Activated CD8-positive, alpha-beta T cell treated with anti-CD3 and anti-CD28 coated beads for 36 hours (primary cell): Measurements from ENCODE around the gene PRDM16. TPM values are rescaled to one million over a fixed set of nuclear protein-coding genes. Genes with fewer than 3 reads are reported as not detected.

ENCODE experiments used
- ATAC-seq: fragments of 200-7000 bp; cut with Tn5 transposase; one replicate; pipeline ENCODE4 v1.10.0; 2021; ENCODE audit warnings: mild to moderate bottlenecking, moderate library complexity
- CTCF ChIA-PET: fragments of 350-600 bp; sonication (Branson Sonifier 250); formaldehyde crosslinking; loops from one replicate; lab custom pipeline; 2021; ENCODE audit warnings: antibody characterized with exemption; lab: Charles Lee
- POLR2A ChIA-PET: fragments of 350-600 bp; sonication (Branson Sonifier 250); formaldehyde crosslinking; loops from one replicate; lab custom pipeline; 2021; ENCODE audit warnings: antibody characterized with exemption; lab: Charles Lee
- DNase-seq: peaks from one replicate; pipeline ENCODE4 v3.0.0-alpha.2; 2020
- H3K27ac Mint-ChIP-seq: one replicate; pipeline ENCODE4 v1.8.0; 2021; ENCODE audit warnings: mild to moderate bottlenecking, mixed read lengths
- H3K27me3 Mint-ChIP-seq: one replicate; pipeline ENCODE4 v1.8.0; 2021; ENCODE audit warnings: mixed read lengths
- H3K36me3 Mint-ChIP-seq: one replicate; pipeline ENCODE4 v1.8.0; 2021; ENCODE audit warnings: low read depth, mixed read lengths
- H3K4me1 Mint-ChIP-seq: one replicate; pipeline ENCODE4 v1.8.0; 2021; ENCODE audit warnings: low read depth, mixed read lengths
- H3K4me3 Mint-ChIP-seq: one replicate; pipeline ENCODE4 v1.8.0; 2021; ENCODE audit warnings: mild to moderate bottlenecking, moderate library complexity, mixed read lengths
- H3K9me3 Mint-ChIP-seq: one replicate; pipeline ENCODE4 v1.8.0; 2021; ENCODE audit warnings: mixed read lengths
- intact Hi-C: fragments of 100-400 bp; cut with micrococcal nuclease; formaldehyde crosslinking; loops from one replicate; pipeline ENCODE4 v1.10.0; 2022
- total RNA-seq, 2 experiments: library from RNA; stranded (reverse); gene quantifications; one replicate each; pipeline ENCODE4 v1.2.3, GENCODE V29; 2021
- TF ChIP-seq, protein P1 (sequence below): fragments of 200-600 bp; IDR thresholded peaks from one replicate; pipeline ENCODE4 v1.8.0; 2022; ENCODE audit warnings: antibody characterized with exemption, mild to moderate bottlenecking

The PRDM16 gene
- total RNA-seq, 2 experiments from 2014 or later, result 0.29 to 0.49 TPM

DNA sequence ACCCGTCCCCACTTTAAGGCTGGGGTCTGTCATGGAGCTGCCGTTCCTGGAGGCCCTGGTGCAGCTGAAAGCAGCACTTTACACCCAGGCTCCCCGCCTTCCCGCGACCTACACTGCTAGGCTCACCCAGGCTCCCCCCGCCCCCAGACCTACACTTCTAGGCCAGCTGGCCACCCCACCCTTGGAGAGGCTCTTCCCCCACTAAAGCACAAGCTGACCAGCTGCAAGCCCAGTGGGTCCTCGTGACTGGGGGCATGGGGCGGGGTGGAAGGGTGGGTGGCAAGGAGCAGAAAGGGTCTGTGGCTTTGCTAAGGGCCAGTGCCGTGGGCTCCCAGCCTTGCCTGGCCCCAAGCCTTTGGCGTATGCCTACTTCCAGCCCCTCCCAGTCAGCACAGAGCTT lies 375.7 kb downstream of the PRDM16 start:
- no peak overlapping the region for H3K4me3 Mint-ChIP-seq
- peaks cover 1% of the 10 kb centered on the region for H3K9me3 Mint-ChIP-seq
- no peak overlapping the region for H3K27ac Mint-ChIP-seq
- TF ChIP-seq, protein P1, sequence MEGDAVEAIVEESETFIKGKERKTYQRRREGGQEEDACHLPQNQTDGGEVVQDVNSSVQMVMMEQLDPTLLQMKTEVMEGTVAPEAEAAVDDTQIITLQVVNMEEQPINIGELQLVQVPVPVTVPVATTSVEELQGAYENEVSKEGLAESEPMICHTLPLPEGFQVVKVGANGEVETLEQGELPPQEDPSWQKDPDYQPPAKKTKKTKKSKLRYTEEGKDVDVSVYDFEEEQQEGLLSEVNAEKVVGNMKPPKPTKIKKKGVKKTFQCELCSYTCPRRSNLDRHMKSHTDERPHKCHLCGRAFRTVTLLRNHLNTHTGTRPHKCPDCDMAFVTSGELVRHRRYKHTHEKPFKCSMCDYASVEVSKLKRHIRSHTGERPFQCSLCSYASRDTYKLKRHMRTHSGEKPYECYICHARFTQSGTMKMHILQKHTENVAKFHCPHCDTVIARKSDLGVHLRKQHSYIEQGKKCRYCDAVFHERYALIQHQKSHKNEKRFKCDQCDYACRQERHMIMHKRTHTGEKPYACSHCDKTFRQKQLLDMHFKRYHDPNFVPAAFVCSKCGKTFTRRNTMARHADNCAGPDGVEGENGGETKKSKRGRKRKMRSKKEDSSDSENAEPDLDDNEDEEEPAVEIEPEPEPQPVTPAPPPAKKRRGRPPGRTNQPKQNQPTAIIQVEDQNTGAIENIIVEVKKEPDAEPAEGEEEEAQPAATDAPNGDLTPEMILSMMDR, result no peak
- ATAC-seq (no peak), DNase-seq (no peak)
- ChIA-PET POLR2A (no interaction called here), CTCF (interaction anchor here (2.0 kb wide), 1 partner anchor 8 kb away, joined by 11 read pairs; no protein-coding TSS in a partner anchor)
- H3K36me3 Mint-ChIP-seq, result no peaks in the 10 kb centered on the region
- H3K27me3 Mint-ChIP-seq, result peaks cover 12% of the 10 kb centered on the region
- no peaks in the 10 kb centered on the region for H3K4me1 Mint-ChIP-seq
- intact Hi-C loops, result no loop called here

- ATAC-seq (no peak), DNase-seq (no peak)
- Mint-ChIP-seq H3K9me3 (peaks cover 1% of the 10 kb centered on the region), H3K36me3 (no peaks in the 10 kb centered on the region), H3K27me3 (peaks cover 14% of the 10 kb centered on the region), H3K4me3 (no peak overlapping the region), H3K27ac (no peak overlapping the region), H3K4me1 (no peaks in the 10 kb centered on the region)
- CTCF ChIA-PET, result no interaction called here
- POLR2A ChIA-PET, result no interaction called here
- TF ChIP-seq, protein P1, result no peak
- intact Hi-C loops, result no loop called here
These were observed 381.3 kb downstream of the PRDM16 start for GRCh38 chr1:3450202-3450863.

DNA sequence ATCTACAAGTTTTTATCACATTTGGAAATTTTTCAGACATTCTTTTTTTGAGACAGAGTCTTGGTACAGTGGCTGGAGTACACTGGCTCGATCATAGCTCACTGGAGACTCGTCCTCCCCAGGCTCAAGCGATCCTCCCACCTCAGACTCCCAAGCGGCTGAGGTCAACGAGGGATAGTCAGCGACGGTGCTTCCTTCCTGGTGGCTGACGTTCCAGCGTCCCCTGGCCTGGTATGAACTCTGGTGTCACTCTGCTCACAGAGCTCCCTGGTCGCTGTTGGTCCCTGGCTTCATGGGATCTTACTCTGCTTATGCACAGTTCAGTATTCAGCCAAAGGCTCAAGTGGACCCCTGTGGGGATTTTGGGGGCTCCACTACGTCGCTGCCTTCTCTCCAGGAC lies 382.0 kb downstream of the PRDM16 start:
- TF ChIP-seq, protein P1, result no peak
- intact Hi-C loops, result no loop called here
- CTCF ChIA-PET, result no interaction called here

DNA sequence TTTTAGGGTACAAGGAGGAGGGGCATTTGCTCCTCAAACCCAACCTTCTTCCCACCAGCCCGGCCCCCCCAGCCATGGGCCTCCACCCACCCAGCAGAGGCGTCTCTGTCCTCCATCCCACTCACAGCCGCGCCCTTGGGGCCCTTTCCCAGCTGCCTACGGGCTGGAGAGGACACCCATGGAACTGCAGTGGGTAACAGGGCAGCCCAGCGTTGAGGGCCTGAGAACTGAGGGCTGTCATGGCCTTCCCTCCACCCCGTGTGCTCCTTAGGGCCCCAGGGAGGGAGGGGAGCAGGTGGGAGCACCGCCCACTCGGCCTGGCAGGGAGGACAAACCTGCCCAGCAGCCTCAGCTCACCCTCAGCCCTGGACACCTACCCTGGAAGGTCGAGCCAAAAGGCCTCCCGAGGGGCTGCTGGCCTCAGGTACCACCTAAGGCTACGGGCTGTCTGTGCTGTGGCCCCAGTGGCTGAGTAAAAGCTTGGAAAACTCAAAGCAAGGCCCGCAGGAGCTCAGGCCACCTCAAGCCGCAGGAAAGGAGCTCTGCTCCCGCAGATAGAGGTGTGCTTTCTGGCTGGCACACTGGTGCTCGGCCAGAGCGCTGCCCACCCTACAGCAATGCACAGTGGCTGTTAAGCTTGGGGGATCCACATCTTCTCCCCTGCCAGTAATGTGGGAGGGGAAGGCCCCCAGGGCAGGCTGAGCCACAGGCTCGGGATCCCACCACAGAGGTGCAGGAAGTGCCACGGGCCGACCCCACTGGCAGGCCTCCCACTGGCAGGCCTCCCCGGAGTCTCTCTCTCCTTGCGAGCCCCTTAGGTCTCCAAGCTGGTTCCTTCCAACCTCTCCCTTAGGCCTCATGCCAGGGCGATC lies 383.2 kb downstream of the PRDM16 start:
- POLR2A ChIA-PET, result interaction anchor here (0.6 to 1.7 kb wide), 2 partner anchors 10 to 32 kb away, joined by 3 to 6 read pairs; no protein-coding TSS in a partner anchor
- DNase-seq, result no peak
- H3K36me3 Mint-ChIP-seq, result no peaks in the 10 kb centered on the region
- no peak overlapping the region for H3K27ac Mint-ChIP-seq
- no peaks in the 10 kb centered on the region for H3K4me1 Mint-ChIP-seq
- CTCF ChIA-PET, result interaction anchor here (0.6 to 3.6 kb wide), 28 partner anchors 8 to 272 kb away, joined by 3 to 30 read pairs (median 4); no protein-coding TSS in a partner anchor
- TF ChIP-seq, protein P1, result no peak
- ATAC-seq, result no peak
- peaks cover 16% of the 10 kb centered on the region for H3K27me3 Mint-ChIP-seq
- intact Hi-C loops, result loop anchor here (2.0 kb wide), 1 partner anchor 31 kb away; no protein-coding TSS in a partner anchor
- no peak overlapping the region for H3K4me3 Mint-ChIP-seq
- no peaks in the 10 kb centered on the region for H3K9me3 Mint-ChIP-seq

More for the DNA sequence above, 382.0 kb downstream of the PRDM16 start:
- no peaks in the 10 kb centered on the region for H3K36me3 Mint-ChIP-seq
- no peaks in the 10 kb centered on the region for H3K4me1 Mint-ChIP-seq
- POLR2A ChIA-PET, result no interaction called here
- peaks cover 1% of the 10 kb centered on the region for H3K9me3 Mint-ChIP-seq
- DNase-seq, result no peak
- H3K27ac Mint-ChIP-seq, result no peak overlapping the region
- no peak for ATAC-seq
- H3K4me3 Mint-ChIP-seq, result no peak overlapping the region
- H3K27me3 Mint-ChIP-seq, result peaks cover 16% of the 10 kb centered on the region
